Measurements from ENCODE around the gene FERMT1. TPM values are rescaled to one million over a fixed set of nuclear protein-coding genes. Genes with fewer than 3 reads are reported as not detected.

The FERMT1 gene
- total RNA-seq, 3 donors from 2014 or later: 17.4 to 102 (median 54.1) TPM

GRCh38 chr20:6070829-6071695 is 51.8 kb downstream of the FERMT1 start:
- H3K4me3 ChIP-seq: no peak overlapping the region
- DNase-seq: no peak
- intact Hi-C loops (cut with DNase I, micrococcal nuclease): loop anchor here in 1 of 2 donors (5.0 to 10.0 kb wide), 2 partner anchors 276 to 539 kb away; no protein-coding TSS in a partner anchor
- H3K9me3 ChIP-seq: no peaks in the 10 kb centered on the region
- no peaks in the 10 kb centered on the region for H3K4me1 ChIP-seq (ENCODE audit: low read depth)
- TF ChIP-seq CTCF (IDR thresholded peaks at IDR 0.05): no peak
- no peaks in the 10 kb centered on the region for H3K36me3 ChIP-seq (ENCODE audit: low read depth)
- ATAC-seq: no peak

GRCh38 chr20:6069669-6070068 is 53.2 kb downstream of the FERMT1 start:
- Histone ChIP-seq H3K36me3 (ENCODE audit: low read depth) (no peaks in the 10 kb centered on the region), H3K4me1 (ENCODE audit: low read depth) (no peaks in the 10 kb centered on the region), H3K4me3 (no peak overlapping the region), H3K9me3 (no peaks in the 10 kb centered on the region)
- TF ChIP-seq CTCF (IDR thresholded peaks at IDR 0.05): no peak
- ATAC-seq: no peak
- DNase-seq: no peak
- intact Hi-C loops (cut with DNase I, micrococcal nuclease): loop anchor here in 1 of 2 donors (5.0 to 10.0 kb wide), 2 partner anchors 275 to 537 kb away; no protein-coding TSS in a partner anchor

- intact Hi-C loops (cut with DNase I, micrococcal nuclease): no loop called here
- ATAC-seq: no peak
- no peaks in the 10 kb centered on the region for H3K36me3 ChIP-seq (ENCODE audit: low read depth)
Observed at GRCh38 chr20:6067763-6068318, 55.0 kb downstream of the FERMT1 start.

GRCh38 chr20:6066582-6066981 is 56.2 kb downstream of the FERMT1 start:
- Histone ChIP-seq H3K4me1 (ENCODE audit: low read depth) (no peaks in the 10 kb centered on the region), H3K9me3 (no peaks in the 10 kb centered on the region), H3K36me3 (ENCODE audit: low read depth) (no peaks in the 10 kb centered on the region), H3K4me3 (no peak overlapping the region)
- no peak for TF ChIP-seq CTCF (IDR thresholded peaks at IDR 0.05)
- DNase-seq (no peak), ATAC-seq (no peak)
- intact Hi-C loops (cut with DNase I, micrococcal nuclease): no loop called here

More at GRCh38 chr20:6067763-6068318, 55.0 kb downstream of the FERMT1 start:
- TF ChIP-seq CTCF (IDR thresholded peaks at IDR 0.05): no peak
- H3K4me1 ChIP-seq (ENCODE audit: low read depth): no peaks in the 10 kb centered on the region
- no peaks in the 10 kb centered on the region for H3K9me3 ChIP-seq
- H3K4me3 ChIP-seq: no peak overlapping the region
- DNase-seq: no peak

GRCh38 chr20:6061544-6061943 is 61.3 kb downstream of the FERMT1 start:
- Histone ChIP-seq H3K36me3 (ENCODE audit: low read depth) (no peaks in the 10 kb centered on the region), H3K4me3 (no peak overlapping the region), H3K4me1 (ENCODE audit: low read depth) (no peaks in the 10 kb centered on the region), H3K9me3 (no peaks in the 10 kb centered on the region)
- intact Hi-C loops (cut with DNase I, micrococcal nuclease): no loop called here
- no peak for TF ChIP-seq CTCF (IDR thresholded peaks at IDR 0.05)
- no peak for DNase-seq
- ATAC-seq: no peak
